ENCODE results near the gene TTLL3.

- TF ChIP-seq JUN (IDR thresholded peaks at IDR 0.05; ENCODE audit: borderline replicate concordance, insufficient read depth, insufficient read length, low read depth) (no peak), CTCF (IDR thresholded peaks at IDR 0.05; ENCODE audit: extremely low read depth in 1 of 2, insufficient read depth in 1 of 2, low read depth in 1 of 2, low read length in 2 of 2) (no peak)
Observed at GRCh38 chr3:9861201-9861600, 51.1 kb downstream of the TTLL3 start.

All from endothelial cell of umbilical vein (primary cell).